IMR-90 (cell line): ENCODE data around the gene SCGB1D1. TPM values are rescaled to one million over a fixed set of nuclear protein-coding genes. Genes with fewer than 3 reads are reported as not detected.

Source experiments
- ATAC-seq: fragments of 200-7000 bp; cut with Tn5 transposase; 2 replicates; pipeline ENCODE4 v1.9.1; 2020; ENCODE audit warnings: low read depth, mild to moderate bottlenecking, moderate library complexity
- BruUV-seq: library from RNA; stranded (reverse); fragments of 400-500 nt; replicated peaks from 2 replicates; lab custom pipeline; 2021; lab: Mats Ljungman, UMichigan
- CTCF ChIA-PET: fragments of 300-600 bp; formaldehyde crosslinking; extraction: SDS; loops from one replicate; lab custom pipeline; 2021; ENCODE audit warnings: antibody characterized with exemption; lab: Yijun Ruan, JAX
- POLR2A ChIA-PET: fragments of 300-600 bp; sonication (Branson Sonifier 250); formaldehyde crosslinking; loops from one replicate; lab custom pipeline; 2022; ENCODE audit warnings: antibody characterized with exemption; ENCODE audit not compliant: unreplicated experiment; lab: Charles Lee
- DNase-seq: peaks from one replicate; pipeline ENCODE4 v3.0.0; 2013
- H2AFZ ChIP-seq: replicated peaks from 2 replicates; pipeline ENCODE3; 2013; ENCODE audit warnings: low read length, mild to moderate bottlenecking; ENCODE audit not compliant: poor library complexity
- H2AK5ac ChIP-seq: 2 replicates; pipeline ENCODE4 v1.6.1; 2013; ENCODE audit warnings: low read depth, low read length, inconsistent platforms
- H2AK9ac ChIP-seq: replicated peaks from 2 replicates; pipeline ENCODE3; 2013; ENCODE audit warnings: mild to moderate bottlenecking, low read depth, low read length, moderate library complexity; ENCODE audit not compliant: poor library complexity
- H2BK120ac ChIP-seq: 2 replicates; pipeline ENCODE4 v1.6.1; 2013; ENCODE audit warnings: low read depth, low read length, inconsistent platforms
- H2BK15ac ChIP-seq: 3 replicates; pipeline ENCODE4 v1.6.1; 2013; ENCODE audit warnings: low read depth, low read length, inconsistent platforms
- H2BK20ac ChIP-seq: 2 replicates; pipeline ENCODE4 v1.6.1; 2013; ENCODE audit warnings: low read depth, mild to moderate bottlenecking, inconsistent platforms, low read length, moderate library complexity
- H2BK5ac ChIP-seq: 2 replicates; pipeline ENCODE4 v1.6.1; 2013; ENCODE audit warnings: mild to moderate bottlenecking, low read depth, low read length, inconsistent platforms; ENCODE audit not compliant: poor library complexity, severe bottlenecking
- H3K14ac ChIP-seq: replicated peaks from 2 replicates; pipeline ENCODE4 v1.6.1; 2013; ENCODE audit warnings: low read depth, low read length, inconsistent platforms
- H3K18ac ChIP-seq: 2 replicates; pipeline ENCODE4 v1.6.1; 2013; ENCODE audit warnings: low read depth, low read length, control low read depth
- H3K23ac ChIP-seq: 2 replicates; pipeline ENCODE4 v1.6.1; 2013; ENCODE audit warnings: low read depth, low read length, inconsistent platforms
- H3K27ac ChIP-seq: 2 replicates; pipeline ENCODE4 v1.5.1; 2013; ENCODE audit warnings: mild to moderate bottlenecking, control low read depth, low read length; ENCODE audit not compliant: insufficient read depth
- H3K27me3 ChIP-seq: 2 replicates; pipeline ENCODE4 v1.6.1; 2013; ENCODE audit warnings: low read length; ENCODE audit not compliant: control insufficient read depth, insufficient read depth
- H3K36me3 ChIP-seq: 2 replicates; pipeline ENCODE4 v1.6.1; 2013; ENCODE audit warnings: low read length, mixed read lengths; ENCODE audit not compliant: control insufficient read depth, insufficient read depth
- H3K4ac ChIP-seq: 2 replicates; pipeline ENCODE4 v1.6.1; 2013; ENCODE audit warnings: low read depth, low read length, inconsistent platforms
- H3K4me1 ChIP-seq: 2 replicates; pipeline ENCODE4 v1.6.1; 2013; ENCODE audit warnings: low read length, mixed read lengths; ENCODE audit not compliant: control insufficient read depth, insufficient read depth
- H3K4me2 ChIP-seq: 2 replicates; pipeline ENCODE4 v1.6.1; 2013; ENCODE audit warnings: low read depth, mild to moderate bottlenecking, control low read depth, low read length, moderate library complexity
- H3K4me3 ChIP-seq: 2 replicates; pipeline ENCODE4 v1.5.1; 2013; ENCODE audit warnings: low read depth, mild to moderate bottlenecking, control low read depth, low read length, moderate library complexity; ENCODE audit not compliant: insufficient read depth
- H3K56ac ChIP-seq: 2 replicates; pipeline ENCODE4 v1.6.1; 2013; ENCODE audit warnings: low read length, inconsistent platforms; ENCODE audit not compliant: insufficient read depth; ENCODE audit errors: extremely low read depth
- H3K79me1 ChIP-seq, 2 experiments: 2 replicates each; pipeline ENCODE4 v1.6.1; 2013; ENCODE audit warnings: low read length in 2 of 2, inconsistent platforms in 1 of 2, low read depth in 1 of 2
- H3K9ac ChIP-seq: 2 replicates; pipeline ENCODE4 v1.6.1; 2013; ENCODE audit warnings: low read depth, low read length, control low read depth
- H3K9me1 ChIP-seq: 2 replicates; pipeline ENCODE4 v1.6.1; 2013; ENCODE audit warnings: low read length, inconsistent platforms; ENCODE audit not compliant: insufficient read depth
- H3K9me3 ChIP-seq: 2 replicates; pipeline ENCODE4 v1.6.1; 2013; ENCODE audit warnings: low read length; ENCODE audit not compliant: control insufficient read depth, insufficient read depth
- H4K20me1 ChIP-seq: 2 replicates; pipeline ENCODE4 v1.6.1; 2013; ENCODE audit warnings: low read length, inconsistent platforms; ENCODE audit not compliant: insufficient read depth
- H4K5ac ChIP-seq: 2 replicates; pipeline ENCODE4 v1.6.1; 2013; ENCODE audit warnings: mild to moderate bottlenecking, low read depth, low read length, control low read depth
- H4K8ac ChIP-seq, 2 experiments: 2 replicates each; pipeline ENCODE4 v1.6.1; 2013; ENCODE audit warnings: low read depth in 2 of 2, low read length in 2 of 2, control low read depth in 1 of 2, inconsistent platforms in 1 of 2
- H4K91ac ChIP-seq: 2 replicates; pipeline ENCODE4 v1.6.1; 2013; ENCODE audit warnings: low read depth, low read length, inconsistent platforms; ENCODE audit not compliant: insufficient read depth
- BHLHE40 ChIP-seq: fragments of 150-350 bp; IDR thresholded peaks from 2 replicates; pipeline ENCODE4 v1.6.1; 2016; ENCODE audit warnings: mild to moderate bottlenecking, low read depth, low read length
- CEBPB ChIP-seq: IDR thresholded peaks from 2 replicates; pipeline ENCODE4 v1.6.1; 2012; ENCODE audit warnings: low read depth, low read length, improper control_type of control experiment
- CHD1 ChIP-seq: IDR thresholded peaks from 2 replicates; pipeline ENCODE4 v1.6.1; 2012; ENCODE audit warnings: low read depth, low read length, improper control_type of control experiment
- FOS ChIP-seq: fragments of 150-350 bp; IDR thresholded peaks from 2 replicates; pipeline ENCODE4 v1.6.1; 2016; ENCODE audit warnings: low read depth, low read length
- MAFK ChIP-seq: IDR thresholded peaks from 2 replicates; pipeline ENCODE4 v1.6.1; 2012; ENCODE audit warnings: low read depth, low read length, improper control_type of control experiment
- MAZ ChIP-seq: IDR thresholded peaks from 2 replicates; pipeline ENCODE4 v1.6.1; 2012; ENCODE audit warnings: low read depth, mild to moderate bottlenecking, low read length, improper control_type of control experiment, moderate library complexity, borderline replicate concordance
- MXI1 ChIP-seq: IDR thresholded peaks from 2 replicates; pipeline ENCODE4 v1.6.1; 2012; ENCODE audit warnings: low read depth, mild to moderate bottlenecking, low read length, moderate library complexity, borderline replicate concordance
- NFE2L2 ChIP-seq: fragments of 150-350 bp; IDR thresholded peaks from 2 replicates; pipeline ENCODE4 v1.6.1; 2016; ENCODE audit warnings: low read depth, mild to moderate bottlenecking, low read length
- POLR2A ChIP-seq: IDR thresholded peaks from 2 replicates; pipeline ENCODE4 v1.6.1; 2012; ENCODE audit warnings: mild to moderate bottlenecking, low read depth, low read length
- RAD21 ChIP-seq: IDR thresholded peaks from 2 replicates; pipeline ENCODE4 v1.6.1; 2012; ENCODE audit warnings: low read length, improper control_type of control experiment
- RCOR1 ChIP-seq: IDR thresholded peaks from 2 replicates; pipeline ENCODE4 v1.6.1; 2012; ENCODE audit warnings: mild to moderate bottlenecking, low read length, improper control_type of control experiment; ENCODE audit not compliant: insufficient replicate concordance
- RFX5 ChIP-seq: IDR thresholded peaks from 2 replicates; pipeline ENCODE4 v1.8.0; 2012; ENCODE audit warnings: low read depth, mild to moderate bottlenecking, low read length, moderate library complexity
- SMC3 ChIP-seq: fragments of 150-350 bp; IDR thresholded peaks from 2 replicates; pipeline ENCODE4 v1.6.1; 2016; ENCODE audit warnings: low read depth, mild to moderate bottlenecking, antibody characterized with exemption, low read length, moderate library complexity
- WGBS, 2 experiments: methylation state at CpG; one replicate each; pipeline versions ENCODE4 v1.1.5 to v1.1.7; 2013; ENCODE audit warnings: missing lambda C conversion rate in 2 of 2; ENCODE audit not compliant: insufficient read length in 1 of 2; ENCODE audit errors: extremely low coverage in 2 of 2; 5-methylcytosine and 5-hydroxymethylcytosine counted together
- dilution Hi-C: fragments of 300-500 bp; cut with HindIII; formaldehyde crosslinking; loops from one replicate; pipeline ENCODE4 v1.14.3; 2018; ENCODE audit warnings: low sequenced_read_pairs; ENCODE audit not compliant: unreplicated experiment
- in situ Hi-C: fragments of 300-500 bp; cut with MboI; formaldehyde crosslinking; loops from 3 replicates; pipeline ENCODE4 v1.14.3; 2019; ENCODE audit warnings: low sequenced_read_pairs, inconsistent platforms, mixed read lengths
- intact Hi-C: fragments of 100-400 bp; cut with micrococcal nuclease; formaldehyde crosslinking; loops from 2 replicates; pipeline ENCODE4 v1.10.0; 2022
- polyA plus RNA-seq, 3 experiments: library from polyadenylated mRNA; depleted of rRNA; stranded (reverse); fragments of >200 nt; gene quantifications; 2 replicates each; pipeline ENCODE4 v1.2.3, GENCODE V29; 2012; ENCODE audit warnings: low replicate concordance in 1 of 3
- total RNA-seq: library from RNA; depleted of rRNA; stranded (reverse); fragments of >200 nt; gene quantifications from 2 replicates; pipeline ENCODE4 v1.2.3, GENCODE V29; 2012
- TF ChIP-seq, protein P1 (sequence below): conservative IDR thresholded peaks from 2 replicates; pipeline ENCODE4 v1.5.1; 2012; ENCODE audit warnings: mild to moderate bottlenecking, low read depth, low read length, improper control_type of control experiment
- TF ChIP-seq, protein P2 (sequence below): fragments of 150-350 bp; IDR thresholded peaks from 2 replicates; pipeline ENCODE4 v1.6.1; 2017; ENCODE audit warnings: mild to moderate bottlenecking, antibody characterized with exemption, low read length, low read depth
- TF ChIP-seq, protein P3 (sequence below): fragments of 150-350 bp; IDR thresholded peaks from 2 replicates; pipeline ENCODE4 v1.6.1; 2016; ENCODE audit warnings: low read depth, mild to moderate bottlenecking, low read length, moderate library complexity, borderline replicate concordance

SCGB1D1 gene
- total and polyA plus RNA-seq, 2 of the 4 experiments (the other 2 are of a cell fraction), result not detected

DNA sequence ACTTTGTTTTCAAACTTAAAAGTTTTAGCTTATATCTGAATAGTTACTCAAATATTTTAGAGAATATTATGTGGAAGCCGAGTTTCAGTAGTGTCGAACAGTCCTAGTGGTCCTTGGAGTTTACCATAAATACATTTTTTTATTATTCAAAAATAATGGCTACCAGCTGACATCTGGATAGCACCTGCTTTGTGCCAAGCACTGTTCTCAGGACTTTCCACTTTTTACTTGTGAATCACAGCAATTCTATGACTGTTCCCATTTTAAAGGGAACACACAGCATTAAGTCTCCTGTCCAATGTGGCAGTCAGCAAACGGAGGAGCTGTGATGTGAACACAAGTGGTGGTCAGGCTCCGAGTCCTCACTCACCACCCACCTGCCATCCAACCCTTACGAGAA lies 14.4 kb downstream of the SCGB1D1 start:
- H3K4ac ChIP-seq, result no peak overlapping the region
- no peak overlapping the region for H2BK5ac ChIP-seq
- H3K36me3 ChIP-seq, result no peaks in the 10 kb centered on the region
- no peak overlapping the region for H2AK5ac ChIP-seq
- no peak overlapping the region for H2BK120ac ChIP-seq
- DNase-seq (no peak), ATAC-seq (no peak)
- H3K27ac ChIP-seq, result no peak overlapping the region
- H4K5ac ChIP-seq, result no peak overlapping the region
- no peaks in the 10 kb centered on the region for H4K20me1 ChIP-seq
- dilution Hi-C loops, result no loop called here
- BruUV-seq, result no TSS peak
- no peak overlapping the region for H3K4me2 ChIP-seq
- in situ Hi-C loops, result no loop called here
- intact Hi-C loops, result no loop called here
- no peak overlapping the region for H2AK9ac ChIP-seq
- H3K18ac ChIP-seq, result no peak overlapping the region
- peaks cover 22% of the 10 kb centered on the region for H3K27me3 ChIP-seq
- no peaks in the 10 kb centered on the region for H3K9me3 ChIP-seq
- H2BK20ac ChIP-seq, result no peak overlapping the region
- H3K9ac ChIP-seq, result no peak overlapping the region
- POLR2A ChIA-PET, result no interaction called here
- TF ChIP-seq RFX5, result no peak
- TF ChIP-seq, protein P1, sequence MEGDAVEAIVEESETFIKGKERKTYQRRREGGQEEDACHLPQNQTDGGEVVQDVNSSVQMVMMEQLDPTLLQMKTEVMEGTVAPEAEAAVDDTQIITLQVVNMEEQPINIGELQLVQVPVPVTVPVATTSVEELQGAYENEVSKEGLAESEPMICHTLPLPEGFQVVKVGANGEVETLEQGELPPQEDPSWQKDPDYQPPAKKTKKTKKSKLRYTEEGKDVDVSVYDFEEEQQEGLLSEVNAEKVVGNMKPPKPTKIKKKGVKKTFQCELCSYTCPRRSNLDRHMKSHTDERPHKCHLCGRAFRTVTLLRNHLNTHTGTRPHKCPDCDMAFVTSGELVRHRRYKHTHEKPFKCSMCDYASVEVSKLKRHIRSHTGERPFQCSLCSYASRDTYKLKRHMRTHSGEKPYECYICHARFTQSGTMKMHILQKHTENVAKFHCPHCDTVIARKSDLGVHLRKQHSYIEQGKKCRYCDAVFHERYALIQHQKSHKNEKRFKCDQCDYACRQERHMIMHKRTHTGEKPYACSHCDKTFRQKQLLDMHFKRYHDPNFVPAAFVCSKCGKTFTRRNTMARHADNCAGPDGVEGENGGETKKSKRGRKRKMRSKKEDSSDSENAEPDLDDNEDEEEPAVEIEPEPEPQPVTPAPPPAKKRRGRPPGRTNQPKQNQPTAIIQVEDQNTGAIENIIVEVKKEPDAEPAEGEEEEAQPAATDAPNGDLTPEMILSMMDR, result no peak
- TF ChIP-seq CHD1, result no peak
- TF ChIP-seq, protein P2, sequence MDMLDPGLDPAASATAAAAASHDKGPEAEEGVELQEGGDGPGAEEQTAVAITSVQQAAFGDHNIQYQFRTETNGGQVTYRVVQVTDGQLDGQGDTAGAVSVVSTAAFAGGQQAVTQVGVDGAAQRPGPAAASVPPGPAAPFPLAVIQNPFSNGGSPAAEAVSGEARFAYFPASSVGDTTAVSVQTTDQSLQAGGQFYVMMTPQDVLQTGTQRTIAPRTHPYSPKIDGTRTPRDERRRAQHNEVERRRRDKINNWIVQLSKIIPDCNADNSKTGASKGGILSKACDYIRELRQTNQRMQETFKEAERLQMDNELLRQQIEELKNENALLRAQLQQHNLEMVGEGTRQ, result no peak
- no peak for TF ChIP-seq MAZ
- no peak for TF ChIP-seq NFE2L2
- TF ChIP-seq, protein P3, sequence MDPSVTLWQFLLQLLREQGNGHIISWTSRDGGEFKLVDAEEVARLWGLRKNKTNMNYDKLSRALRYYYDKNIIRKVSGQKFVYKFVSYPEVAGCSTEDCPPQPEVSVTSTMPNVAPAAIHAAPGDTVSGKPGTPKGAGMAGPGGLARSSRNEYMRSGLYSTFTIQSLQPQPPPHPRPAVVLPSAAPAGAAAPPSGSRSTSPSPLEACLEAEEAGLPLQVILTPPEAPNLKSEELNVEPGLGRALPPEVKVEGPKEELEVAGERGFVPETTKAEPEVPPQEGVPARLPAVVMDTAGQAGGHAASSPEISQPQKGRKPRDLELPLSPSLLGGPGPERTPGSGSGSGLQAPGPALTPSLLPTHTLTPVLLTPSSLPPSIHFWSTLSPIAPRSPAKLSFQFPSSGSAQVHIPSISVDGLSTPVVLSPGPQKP, result no peak
- no peak for TF ChIP-seq RCOR1
- no peak for TF ChIP-seq POLR2A
- TF ChIP-seq BHLHE40, result no peak
- no peak for TF ChIP-seq SMC3
- no peak for TF ChIP-seq MAFK
- TF ChIP-seq MXI1, result no peak
- TF ChIP-seq RAD21, result no peak
- no peak for TF ChIP-seq FOS
- no peak for TF ChIP-seq CEBPB
- no peak overlapping the region for H4K91ac ChIP-seq
- CTCF ChIA-PET, result no interaction called here
- H3K9me1 ChIP-seq, result no peaks in the 10 kb centered on the region; the same call in 1 of the 2 replicates
- no peak overlapping the region for H3K4me3 ChIP-seq
- no peaks in the 10 kb centered on the region for H3K79me1 ChIP-seq
- no peak overlapping the region for H3K23ac ChIP-seq
- WGBS, 2 experiments, result no CpG with 5 or more reads among the region's 5 CpGs
- H3K56ac ChIP-seq, result no peak overlapping the region
- no peak overlapping the region for H2AFZ ChIP-seq
- no peak overlapping the region for H4K8ac ChIP-seq
- H2BK15ac ChIP-seq, result no peak overlapping the region
- no peaks in the 10 kb centered on the region for H3K4me1 ChIP-seq
- no peak overlapping the region for H3K14ac ChIP-seq
